Measurements from ENCODE around the gene LGMN. TPM values are rescaled to one million over a fixed set of nuclear protein-coding genes. Genes with fewer than 3 reads are reported as not detected.

The LGMN gene
- total RNA-seq, 1 donor from 2014 or later, result 158 TPM

GRCh38 chr14:92675976-92676375 is 72.5 kb downstream of the LGMN start:
- TF ChIP-seq CTCF (IDR thresholded peaks at IDR 0.05), result no peak
- Histone ChIP-seq H3K36me3 (peaks cover 50% of the 10 kb centered on the region), H3K4me3 (no peak overlapping the region), H3K27ac (peak overlapping the region; percentile 31), H3K27me3 (ENCODE audit: low read depth) (no peaks in the 10 kb centered on the region), H3K9me3 (no peaks in the 10 kb centered on the region), H3K4me1 (peaks cover 21% of the 10 kb centered on the region)
- ATAC-seq (peak; percentile 42 to 62), DNase-seq (peak; percentile 73)
- intact Hi-C loops (cut with DNase I), result no loop called here

GRCh38 chr14:92675421-92675820 is 73.0 kb downstream of the LGMN start:
- ATAC-seq (no peak), DNase-seq (no peak)
- no peak for TF ChIP-seq CTCF (IDR thresholded peaks at IDR 0.05)
- H3K4me3 ChIP-seq, result no peak overlapping the region
- peaks cover 21% of the 10 kb centered on the region for H3K4me1 ChIP-seq
- peak overlapping the region; percentile 31 for H3K27ac ChIP-seq
- intact Hi-C loops (cut with DNase I), result no loop called here
- H3K36me3 ChIP-seq, result peaks cover 50% of the 10 kb centered on the region
- no peaks in the 10 kb centered on the region for H3K9me3 ChIP-seq
- no peaks in the 10 kb centered on the region for H3K27me3 ChIP-seq (ENCODE audit: low read depth)

- no peak for TF ChIP-seq CTCF (IDR thresholded peaks at IDR 0.05)
- Histone ChIP-seq H3K9me3 (no peaks in the 10 kb centered on the region), H3K27ac (no peak overlapping the region), H3K4me3 (no peak overlapping the region), H3K36me3 (peaks cover 35% of the 10 kb centered on the region), H3K4me1 (peaks cover 34% of the 10 kb centered on the region), H3K27me3 (ENCODE audit: low read depth) (no peaks in the 10 kb centered on the region)
- ATAC-seq (no peak), DNase-seq (peak; percentile 32)
- intact Hi-C loops (cut with DNase I), result no loop called here
Observed at GRCh38 chr14:92673601-92674150, 74.8 kb downstream of the LGMN start.

GRCh38 chr14:92670643-92671366 is 77.6 kb downstream of the LGMN start:
- intact Hi-C loops (cut with DNase I), result no loop called here
- no peak for TF ChIP-seq CTCF (IDR thresholded peaks at IDR 0.05)
- H3K36me3 ChIP-seq, result peaks cover 30% of the 10 kb centered on the region
- DNase-seq (peak; percentile 19), ATAC-seq (peak in 1 of 2 donors; percentile 6)
- H3K27me3 ChIP-seq (ENCODE audit: low read depth), result no peaks in the 10 kb centered on the region
- no peaks in the 10 kb centered on the region for H3K9me3 ChIP-seq
- no peak overlapping the region for H3K4me3 ChIP-seq
- H3K27ac ChIP-seq, result no peak overlapping the region
- peaks cover 28% of the 10 kb centered on the region for H3K4me1 ChIP-seq

- Histone ChIP-seq H3K27me3 (ENCODE audit: low read depth) (no peaks in the 10 kb centered on the region), H3K4me1 (peaks cover 26% of the 10 kb centered on the region), H3K9me3 (no peaks in the 10 kb centered on the region), H3K4me3 (no peak overlapping the region), H3K36me3 (peaks cover 28% of the 10 kb centered on the region), H3K27ac (no peak overlapping the region)
- TF ChIP-seq CTCF (IDR thresholded peaks at IDR 0.05), result no peak
- ATAC-seq, result peak; percentile 18 to 38
- peak; percentile 57 for DNase-seq
- intact Hi-C loops (cut with DNase I), result no loop called here
Observed at GRCh38 chr14:92670160-92670559, 78.3 kb downstream of the LGMN start.

All from lower lobe of right lung (tissue), 2 donors.